ENCODE results near the gene IGFBP4. TPM values are rescaled to one million over a fixed set of nuclear protein-coding genes. Genes with fewer than 3 reads are reported as not detected.

IGFBP4 gene
- total RNA-seq, 1 donor from 2014 or later: 501 TPM

DNA sequence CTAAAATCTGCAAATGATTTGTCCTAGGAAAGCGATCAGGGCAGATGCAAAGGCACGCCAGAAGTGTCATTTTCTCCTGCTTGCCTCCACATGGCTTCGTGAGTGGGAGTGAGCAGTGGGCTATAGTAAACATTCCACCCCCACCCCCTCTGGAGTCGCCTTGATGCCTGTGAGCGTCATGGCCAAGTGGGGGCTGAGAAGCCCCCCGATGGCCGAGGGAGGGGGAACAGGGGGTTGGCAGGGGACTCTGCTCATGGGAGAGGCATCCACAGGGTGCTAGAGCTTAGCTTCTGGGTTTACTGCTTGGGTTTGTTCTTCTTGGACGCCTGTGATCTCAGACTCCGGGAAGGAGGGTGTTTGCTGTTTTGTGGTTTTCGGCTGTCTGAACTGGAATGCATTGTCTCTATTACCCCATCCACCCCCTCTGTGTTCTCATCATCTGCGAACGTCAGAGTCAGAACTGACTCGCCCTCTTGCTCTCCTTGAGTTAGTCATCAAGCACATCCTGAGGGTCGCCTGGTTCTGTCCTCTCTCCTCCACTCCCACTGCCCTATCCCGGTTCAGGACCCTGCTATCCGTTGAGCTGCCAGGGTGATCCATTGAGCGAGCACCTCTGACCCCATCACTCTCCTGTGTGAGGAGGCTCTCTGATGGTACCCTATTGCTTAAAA lies 42.7 kb downstream of the IGFBP4 start:
- DNase-seq (ENCODE audit: low spot score) (no peak), ATAC-seq (no peak)

DNA sequence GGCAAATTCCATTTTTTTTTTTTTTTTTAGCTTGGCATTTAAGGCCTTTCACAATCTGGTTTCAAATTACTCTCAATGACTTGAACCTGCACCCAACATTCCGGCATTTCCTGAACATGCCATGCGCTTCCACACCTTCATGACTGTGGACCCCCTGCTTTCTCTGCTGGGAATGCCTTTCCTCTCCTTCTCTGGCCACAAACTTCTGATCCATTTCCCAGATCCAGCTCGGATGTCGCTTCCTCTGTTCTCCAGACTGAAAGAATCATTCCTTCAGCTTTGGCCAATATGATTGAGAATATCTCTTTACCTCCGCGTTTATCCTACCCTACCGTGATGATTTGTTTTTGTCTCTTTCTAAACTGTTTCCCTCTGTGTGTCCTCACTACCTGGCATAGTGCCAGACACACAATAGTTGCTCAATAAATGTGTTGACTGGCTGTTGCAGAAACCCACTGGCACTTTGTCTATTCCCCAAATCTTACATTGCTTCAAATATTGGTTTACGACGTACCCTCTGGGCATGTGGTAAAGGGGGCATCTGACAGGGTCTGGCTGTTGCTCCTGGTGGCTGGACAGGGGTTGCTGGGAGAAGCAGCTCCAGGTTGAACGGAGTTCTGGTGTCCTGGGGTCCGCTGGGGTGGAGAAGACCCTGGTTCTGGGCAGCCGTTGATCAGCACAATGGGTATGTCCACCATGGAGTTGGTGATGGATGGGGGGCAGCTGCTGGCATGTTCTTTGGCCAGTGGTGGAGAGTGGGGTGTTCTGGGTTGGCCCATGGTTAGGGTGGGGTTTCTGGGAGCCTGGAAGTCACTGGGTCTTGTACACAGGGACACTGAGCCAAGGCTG lies 43.5 kb downstream of the IGFBP4 start:
- ATAC-seq (no peak), DNase-seq (ENCODE audit: low spot score) (no peak)

DNA sequence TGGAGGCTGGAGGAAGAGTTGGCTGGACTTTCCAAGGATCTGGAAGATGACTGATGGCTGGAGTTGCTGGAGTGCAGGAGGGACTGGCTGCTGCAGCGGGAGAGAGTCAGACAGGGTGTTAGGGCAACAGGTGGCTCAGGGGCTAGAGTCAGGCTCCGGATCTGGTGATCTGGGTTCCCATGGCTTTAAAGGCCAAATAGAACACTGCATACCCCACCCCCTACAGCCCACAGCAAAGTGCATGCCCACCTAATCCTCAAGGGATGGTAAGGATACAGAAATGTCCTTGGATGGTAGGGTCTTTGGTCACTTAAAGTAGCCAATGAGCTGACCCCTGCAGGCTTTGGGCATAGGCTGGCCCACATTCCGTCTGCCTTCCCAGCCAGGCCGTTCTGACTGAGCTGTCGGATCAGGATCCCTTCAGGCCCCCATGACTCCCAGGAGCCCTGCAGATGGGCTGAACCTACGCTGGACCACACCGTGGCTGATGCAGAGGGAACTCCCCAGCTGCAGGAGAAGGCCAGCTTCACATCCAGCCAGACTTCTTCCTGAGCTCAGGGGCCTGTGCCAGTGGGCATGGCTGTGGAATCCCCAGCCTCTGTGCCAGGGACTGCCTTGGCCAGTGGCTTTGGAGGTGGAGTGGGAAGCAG lies 44.2 kb downstream of the IGFBP4 start:
- DNase-seq (ENCODE audit: low spot score): no peak
- ATAC-seq: no peak

DNA sequence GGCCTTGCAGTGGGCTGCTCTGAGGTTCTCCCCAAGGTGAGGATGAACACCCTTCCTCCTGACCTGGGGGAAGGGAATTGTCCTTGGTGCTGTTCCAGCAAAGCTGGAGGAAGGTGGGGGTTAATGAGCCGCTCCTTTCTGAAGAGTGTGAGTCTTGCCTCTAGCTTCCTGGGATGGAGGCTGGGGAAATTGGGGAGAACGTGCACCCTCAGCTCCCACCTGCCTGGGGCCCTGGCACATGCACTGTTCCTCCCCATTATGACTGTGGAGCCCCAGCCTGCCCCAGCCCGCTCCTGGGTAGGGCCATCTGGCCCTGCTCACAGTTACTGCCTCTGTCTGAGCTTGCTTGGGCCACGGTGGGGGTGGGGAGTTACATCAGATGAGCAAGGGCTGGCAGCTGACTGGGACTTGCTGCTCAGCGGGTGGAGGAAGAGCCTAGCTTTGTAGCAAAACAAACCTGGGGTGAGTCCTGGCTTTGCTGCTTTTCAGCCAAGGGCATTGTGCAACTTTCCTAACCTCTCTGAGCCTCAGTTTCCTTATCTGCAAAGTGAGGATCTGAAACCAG lies 47.1 kb downstream of the IGFBP4 start:
- DNase-seq (ENCODE audit: low spot score): no peak
- ATAC-seq: no peak

DNA sequence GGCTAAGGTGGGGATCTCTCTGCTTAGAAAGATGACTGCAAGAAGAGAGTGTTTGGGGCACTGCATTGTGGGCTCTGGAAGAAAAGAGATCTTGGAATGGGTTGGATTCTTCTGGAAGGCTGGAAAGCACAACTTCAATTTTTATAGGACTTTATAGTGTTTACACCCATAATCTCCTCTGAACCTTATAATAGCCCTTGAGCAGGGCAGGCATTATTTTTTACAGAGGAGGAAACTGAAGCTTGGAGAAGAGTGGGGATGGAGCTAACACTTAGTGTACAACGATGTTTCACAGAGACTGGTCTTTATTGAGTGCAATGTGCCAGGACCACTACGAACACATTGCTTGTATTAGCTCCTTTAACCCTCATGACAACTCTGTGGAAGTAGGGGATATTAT lies 47.7 kb downstream of the IGFBP4 start:
- no peak for DNase-seq (ENCODE audit: low spot score)
- ATAC-seq: no peak

DNA sequence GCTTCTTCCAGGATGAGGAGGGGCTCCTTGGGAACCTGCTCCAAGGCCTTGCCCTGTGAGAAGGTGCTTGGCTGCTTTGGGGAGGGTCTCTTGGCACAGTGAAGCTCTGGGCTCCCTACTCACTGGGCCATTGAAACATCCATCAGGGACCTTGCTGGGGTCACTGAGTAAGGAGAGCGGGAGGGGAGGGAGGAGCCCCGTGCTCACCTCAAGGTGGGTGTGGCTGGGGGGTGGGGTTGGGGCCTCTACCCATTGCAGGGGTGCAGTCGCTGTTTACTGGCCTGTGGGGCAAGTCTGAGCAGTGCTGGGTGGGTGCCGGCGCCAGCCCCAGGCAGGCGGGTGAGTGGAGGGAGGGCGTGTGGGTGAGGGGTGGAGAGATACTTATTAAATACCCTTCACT lies 48.2 kb downstream of the IGFBP4 start:
- DNase-seq (ENCODE audit: low spot score) (no peak), ATAC-seq (no peak)

DNA sequence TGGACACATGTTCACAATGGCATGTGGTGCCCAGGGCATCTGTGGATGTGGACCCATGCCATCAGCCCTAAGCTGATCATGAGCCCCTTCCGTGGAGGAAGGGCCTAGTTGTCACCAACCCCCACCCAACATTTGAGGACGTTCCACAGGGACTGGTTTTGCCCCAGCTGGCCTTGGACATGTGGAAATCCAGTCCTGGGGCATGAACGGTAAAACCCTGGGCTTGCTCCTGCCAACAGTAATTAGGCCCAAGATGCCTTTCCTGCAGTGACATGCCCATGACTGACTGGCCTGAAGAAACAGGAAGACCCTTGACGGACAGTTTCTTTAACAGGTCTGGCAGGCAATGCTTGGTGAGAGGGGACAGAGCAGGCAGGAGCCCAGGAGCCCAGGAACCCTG lies 50.4 kb downstream of the IGFBP4 start:
- DNase-seq (ENCODE audit: low spot score) (no peak), ATAC-seq (no peak)

DNA sequence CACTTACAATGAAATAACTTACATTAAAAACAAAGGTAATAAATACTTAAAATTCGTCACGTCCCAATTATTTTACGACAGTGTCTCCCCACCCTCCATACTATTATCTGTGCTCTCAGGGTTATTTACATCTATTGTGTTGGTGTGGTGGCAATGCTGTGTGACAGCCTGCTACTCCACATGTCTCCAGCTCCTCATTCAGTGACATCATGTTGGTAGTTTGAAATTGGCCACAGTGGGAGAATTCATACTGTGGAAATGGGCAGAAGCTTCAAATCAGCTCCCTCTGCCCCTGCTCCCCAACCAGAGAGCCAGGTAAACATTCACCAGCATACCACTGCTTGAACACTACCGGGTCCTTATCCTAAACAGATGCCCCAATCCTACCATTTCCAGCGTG lies 51.9 kb downstream of the IGFBP4 start:
- ATAC-seq: no peak

DNA sequence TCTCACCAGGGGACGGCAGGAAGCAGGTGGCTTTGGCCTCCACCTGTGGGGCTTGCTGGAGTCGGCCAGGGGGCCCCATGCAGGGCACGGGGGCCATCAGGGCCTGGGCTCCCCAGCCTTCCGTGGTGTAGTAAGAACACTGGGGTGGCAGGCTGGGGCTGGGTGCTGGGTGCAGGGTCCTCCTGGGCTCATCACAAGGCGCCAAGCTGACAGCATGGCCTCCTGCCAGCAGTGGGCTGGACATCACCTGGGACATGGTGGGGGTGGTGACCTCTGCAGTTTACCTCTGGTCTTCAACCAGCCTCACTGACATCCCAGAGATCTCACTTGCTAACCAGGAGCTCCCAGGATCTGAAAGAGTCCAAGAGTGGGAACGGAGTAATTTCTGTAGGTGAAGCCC lies 52.9 kb downstream of the IGFBP4 start:
- ATAC-seq (no peak), DNase-seq (ENCODE audit: low spot score) (no peak)

More for the DNA sequence above, 51.9 kb downstream of the IGFBP4 start:
- DNase-seq (ENCODE audit: low spot score): no peak

DNA sequence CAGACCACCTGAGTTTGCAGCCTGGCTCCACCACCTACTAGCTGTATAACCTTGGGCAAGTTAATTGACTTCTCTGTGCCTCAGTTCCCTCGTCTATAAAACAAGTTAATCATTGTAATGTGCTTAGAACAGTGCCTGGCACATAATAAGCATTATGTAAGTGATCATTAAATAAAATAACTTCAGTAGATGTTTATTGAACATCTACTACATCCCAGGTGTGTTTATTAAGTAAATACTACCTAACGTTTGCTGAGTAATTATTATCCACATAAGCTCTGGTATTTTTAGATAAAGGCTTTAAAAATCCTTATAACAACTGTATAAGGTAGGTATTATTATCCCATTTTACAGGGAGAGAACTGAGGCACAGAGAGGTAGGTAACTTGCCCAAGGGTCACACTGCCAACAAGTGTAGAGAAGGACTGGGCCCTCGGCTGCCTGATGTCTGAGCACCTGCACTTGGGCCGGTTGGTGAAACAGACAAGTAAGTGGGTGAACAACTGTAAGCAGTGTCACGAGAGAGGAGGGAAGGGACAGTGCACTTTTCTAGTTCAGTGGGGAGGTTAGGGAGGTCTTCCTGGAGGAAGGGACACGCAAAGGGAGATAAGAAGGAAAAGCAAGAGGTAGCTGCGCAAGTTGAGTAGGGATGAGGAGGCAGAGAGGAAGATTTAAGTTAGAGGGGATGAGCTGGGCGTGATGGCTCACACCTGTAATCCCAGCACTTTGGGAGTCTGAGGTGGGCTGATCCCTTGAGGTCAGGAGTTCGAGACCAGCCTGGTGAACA lies 53.6 kb downstream of the IGFBP4 start:
- DNase-seq (ENCODE audit: low spot score) (no peak), ATAC-seq (no peak)

DNA sequence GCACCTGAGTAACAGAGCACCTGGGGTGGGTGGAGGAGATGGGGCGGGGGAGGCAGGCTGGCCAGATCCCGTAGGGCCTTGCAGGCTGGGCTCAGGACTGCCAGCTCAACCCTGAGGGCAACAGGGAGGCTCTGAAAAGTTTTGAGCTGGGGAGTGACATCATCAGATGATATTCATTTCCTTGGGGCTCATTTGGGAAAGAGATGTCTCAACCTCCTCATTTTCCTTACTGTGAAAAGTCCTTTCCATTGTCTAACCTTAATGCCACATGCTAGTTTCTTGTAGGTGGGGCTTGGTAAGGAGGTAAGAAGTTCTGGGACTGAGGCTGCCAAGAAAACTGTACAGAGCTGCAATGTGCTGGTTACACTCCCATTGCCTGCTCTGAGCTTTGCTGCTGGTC lies 54.4 kb downstream of the IGFBP4 start:
- no peak for ATAC-seq
- no peak for DNase-seq (ENCODE audit: low spot score)

DNA sequence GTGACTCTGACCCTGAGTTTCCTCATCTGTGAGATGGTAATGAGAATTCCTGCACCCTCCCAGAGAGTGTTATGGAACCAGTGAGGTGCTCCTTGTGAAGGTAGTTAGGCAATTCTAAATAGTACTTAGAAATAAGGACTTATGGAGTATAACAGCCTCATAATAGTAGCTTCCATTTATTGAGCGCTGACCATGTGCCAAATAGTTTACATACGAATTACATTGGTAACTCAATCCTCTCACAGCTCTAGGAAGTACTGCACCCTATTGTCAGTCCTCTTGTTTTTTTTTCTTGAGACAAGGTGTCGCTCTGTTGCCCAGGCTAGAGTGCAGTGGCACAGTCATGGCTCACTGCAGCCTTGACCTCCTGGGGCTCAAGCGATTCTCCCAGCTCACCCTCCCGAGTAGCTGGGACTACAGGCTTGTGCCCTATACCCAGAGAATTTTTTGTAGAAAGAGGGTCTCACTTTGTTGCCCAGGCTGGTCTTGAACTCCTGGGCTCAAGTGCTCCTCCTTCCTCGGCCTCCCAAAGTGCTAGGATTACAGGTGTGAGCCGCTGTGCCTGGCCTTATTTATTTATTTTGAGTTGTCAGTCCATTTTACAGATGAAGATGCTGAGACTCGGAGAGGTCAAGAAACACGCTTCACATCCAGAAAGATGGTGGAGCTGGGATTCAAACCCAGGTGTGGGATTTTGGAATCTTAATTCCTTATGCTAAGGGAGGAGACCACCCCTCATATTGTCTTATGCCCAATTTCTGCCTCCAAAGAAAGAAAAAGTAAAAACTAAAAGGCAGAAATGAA lies 55.2 kb downstream of the IGFBP4 start:
- DNase-seq (ENCODE audit: low spot score): no peak
- ATAC-seq: no peak

DNA sequence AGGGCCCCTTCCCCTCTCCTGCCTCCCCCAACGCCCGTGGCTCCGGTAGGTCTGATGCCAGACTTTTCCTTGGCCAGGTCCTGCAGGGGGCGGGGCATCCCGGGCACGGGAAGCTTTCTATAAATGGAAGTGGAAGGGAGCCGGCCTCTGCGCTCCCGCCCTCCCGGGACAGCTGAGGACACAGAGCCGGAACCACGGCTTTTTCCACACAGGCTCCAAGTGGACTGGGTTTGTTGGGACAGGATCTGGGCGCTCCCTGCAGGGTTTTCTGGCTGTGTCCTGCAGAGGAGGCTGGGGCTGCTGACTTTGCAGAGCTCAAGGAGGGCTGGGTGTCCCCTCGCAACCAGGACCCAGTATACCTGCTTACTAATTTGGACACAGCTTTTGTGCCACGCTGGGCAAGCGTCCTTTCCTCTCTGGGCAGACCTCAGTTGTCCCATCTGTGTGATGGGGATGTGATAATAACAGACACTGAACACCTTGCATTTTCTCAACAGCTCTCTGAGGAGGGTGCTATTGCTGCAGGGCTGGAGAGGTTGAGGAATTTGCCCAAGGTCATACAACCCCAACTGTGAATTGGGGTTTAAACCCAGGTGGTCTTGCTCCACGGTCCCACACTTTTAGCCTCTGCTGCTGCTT lies 56.4 kb downstream of the IGFBP4 start:
- DNase-seq (ENCODE audit: low spot score): peak; percentile 92
- ATAC-seq: peak; percentile 99

DNA sequence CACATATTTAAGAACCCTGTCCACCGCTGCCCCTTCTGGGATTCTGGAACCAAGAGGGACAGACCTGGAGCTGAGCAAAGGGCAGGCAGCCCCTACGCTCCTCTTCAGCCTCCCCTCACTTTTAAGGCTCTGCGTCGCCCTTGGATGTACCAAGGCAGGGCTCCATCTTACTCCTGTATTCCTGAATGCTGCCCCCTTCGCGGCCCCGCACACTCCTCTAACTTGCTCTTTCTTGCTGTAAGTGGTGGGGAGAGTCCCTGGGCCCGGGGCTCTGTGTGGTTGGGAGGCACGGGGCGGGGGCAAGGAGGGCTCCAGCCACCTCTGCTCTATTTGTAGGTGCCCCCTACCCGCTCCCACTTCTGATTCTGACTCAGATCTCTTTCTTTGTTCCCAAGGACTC lies 56.9 kb downstream of the IGFBP4 start:
- DNase-seq (ENCODE audit: low spot score) (no peak), ATAC-seq (no peak)

DNA sequence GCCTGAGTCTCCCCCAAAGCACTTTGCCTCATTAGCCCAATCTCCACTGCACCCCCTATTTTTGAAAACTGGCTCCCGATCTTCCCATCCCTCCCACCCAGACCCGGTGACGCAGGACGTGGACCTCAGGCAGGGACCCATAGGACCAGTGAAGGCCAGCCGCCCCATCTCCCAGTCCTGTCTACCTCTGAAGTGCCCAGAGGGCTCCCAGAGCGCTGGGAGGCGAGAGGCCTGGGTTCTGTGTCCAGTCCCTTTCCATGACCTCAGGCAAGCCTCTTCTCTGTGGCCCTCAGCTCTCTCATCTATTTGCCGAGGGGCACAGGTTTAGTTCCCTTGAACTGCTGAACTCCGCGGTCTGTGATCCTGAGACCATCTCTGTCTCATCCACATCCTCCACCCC lies 57.5 kb downstream of the IGFBP4 start:
- ATAC-seq (no peak), DNase-seq (ENCODE audit: low spot score) (no peak)

DNA sequence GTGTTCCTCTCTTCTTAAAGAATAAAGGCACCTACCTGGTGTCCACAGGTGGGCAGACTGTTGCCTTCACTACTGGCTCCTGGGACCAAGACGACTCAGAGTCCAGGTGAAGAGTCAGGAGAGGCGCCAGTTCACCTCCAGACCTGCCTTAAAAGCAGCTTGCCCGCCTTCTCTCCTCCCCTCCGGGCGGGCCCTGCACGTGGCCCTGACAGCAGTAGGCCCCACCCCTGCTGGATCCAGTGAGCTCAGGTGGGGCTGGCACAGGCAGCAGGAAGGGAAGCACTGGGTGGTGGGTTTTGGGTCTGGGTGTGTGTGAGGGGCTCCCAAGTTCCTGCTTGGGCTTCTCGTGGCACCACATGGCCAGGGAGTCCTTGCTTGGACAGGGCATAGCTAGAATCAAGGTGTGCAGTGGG lies 58.3 kb downstream of the IGFBP4 start, which contains the start of gene TNS4:
TNS4 (minus strand) TSS at position 125 of the 413 bp plus-strand sequence. CDS start 5,198 bp downstream, outside the sequence.
- ATAC-seq (no peak), DNase-seq (ENCODE audit: low spot score) (no peak)

DNA sequence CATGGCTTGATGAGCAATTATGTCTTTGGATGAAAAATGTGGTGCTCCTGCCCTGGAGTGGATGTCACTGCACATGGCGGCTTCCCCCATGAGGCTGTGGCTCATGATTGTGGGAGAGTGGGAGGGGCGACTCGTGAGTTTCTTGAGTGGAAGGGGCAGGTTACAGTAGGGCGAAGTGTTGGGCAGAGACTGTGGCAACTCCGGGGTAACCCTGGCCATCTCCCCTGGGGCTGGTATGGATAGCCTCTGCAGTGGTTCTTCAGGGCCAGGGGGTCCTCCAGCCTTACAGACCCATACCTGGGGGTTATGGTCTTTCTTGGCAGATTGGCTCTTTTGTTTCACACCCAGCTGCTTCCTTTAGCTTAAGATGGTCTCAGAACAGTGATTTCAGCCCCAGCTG lies 59.5 kb downstream of the IGFBP4 start:
- ATAC-seq (no peak), DNase-seq (ENCODE audit: low spot score) (no peak)

DNA sequence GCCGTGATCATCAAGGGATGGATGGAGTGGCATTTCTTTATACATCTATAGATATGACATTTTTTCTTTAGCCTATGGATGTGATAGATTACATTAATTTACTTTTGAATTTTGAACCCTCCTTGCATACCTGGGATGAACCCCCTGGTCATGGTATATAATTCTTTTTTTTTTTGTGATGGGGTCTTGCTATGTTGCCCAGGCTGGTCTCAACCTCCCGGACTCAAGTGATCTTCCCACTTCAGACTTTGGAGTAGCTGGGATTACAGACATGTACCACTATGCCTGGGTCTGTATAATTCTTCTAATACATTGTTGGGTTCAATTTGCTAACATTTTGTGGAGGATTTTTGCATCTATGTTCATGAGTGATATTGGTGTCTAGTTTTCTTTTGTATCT lies 59.9 kb downstream of the IGFBP4 start:
- ATAC-seq (no peak), DNase-seq (ENCODE audit: low spot score) (no peak)

DNA sequence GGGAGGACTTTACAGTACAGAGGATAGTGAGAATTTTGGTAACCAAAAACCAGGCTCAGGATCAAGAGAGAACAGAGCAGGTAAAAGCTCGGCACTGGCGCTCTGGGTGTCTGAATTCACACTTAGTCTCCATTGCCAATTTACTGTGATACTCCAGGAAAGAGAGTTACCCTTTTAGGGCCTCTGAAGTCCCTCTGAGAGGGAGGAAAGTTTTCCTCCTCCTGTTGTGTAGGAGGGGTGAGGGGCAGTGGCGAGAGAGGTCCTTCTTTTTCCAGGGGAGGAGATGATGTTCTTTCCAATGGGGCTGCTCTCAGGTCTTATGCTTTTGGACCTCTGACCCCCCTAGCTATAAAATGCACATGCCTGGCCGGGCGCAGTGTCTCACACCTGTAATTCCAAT lies 63.5 kb downstream of the IGFBP4 start:
- ATAC-seq (no peak), DNase-seq (ENCODE audit: low spot score) (no peak)

All from left lobe of liver (tissue), 2 donors.